D721Med (cell line): ENCODE results near the gene RNF167.
A peak's percentile ranks its signal among the peaks of the same experiment; 100 is the strongest.

Source experiments
- DNase-seq: peaks from one replicate; pipeline ENCODE4 v3.0.0; 2011; ENCODE audit warnings: low spot score; ENCODE audit not compliant: insufficient read length
- FAIRE-seq: peaks from 2 replicates; lab custom pipeline; 2011; peaks lifted over from hg19 to GRCh38; lab: Jason Lieb, UNC
- CTCF ChIP-seq: IDR thresholded peaks from 2 replicates; pipeline ENCODE4 v1.5.1; 2012; ENCODE audit warnings: mild to moderate bottlenecking, control low read depth; ENCODE audit not compliant: insufficient read depth; ENCODE audit errors: missing control alignments

Gene RNF167

GRCh38 chr17:4959261-4959965 is 19.3 kb downstream of the RNF167 start:
- FAIRE-seq: no peak
- TF ChIP-seq CTCF: no peak
- DNase-seq: no peak

- FAIRE-seq (no peak), DNase-seq (no peak)
- no peak for TF ChIP-seq CTCF
Measured at GRCh38 chr17:4960279-4960922, 20.3 kb downstream of the RNF167 start.

GRCh38 chr17:4965311-4965986 is 25.4 kb downstream of the RNF167 start:
- no peak for TF ChIP-seq CTCF
- no peak for FAIRE-seq
- DNase-seq: no peak

GRCh38 chr17:4966844-4967538 is 26.9 kb downstream of the RNF167 start:
- DNase-seq (peak; percentile 86), FAIRE-seq (peak; percentile 91)
- TF ChIP-seq CTCF: no peak

GRCh38 chr17:4967539-4968485 is 27.7 kb downstream of the RNF167 start, which contains the start of gene SPAG7:
Gene SPAG7, minus strand, starts transcription at chr17:4967817. Its CDS starts 13 bp downstream, at chr17:4967804.
- no peak for FAIRE-seq
- no peak for TF ChIP-seq CTCF
- DNase-seq: peak; percentile 89

- DNase-seq: no peak
- no peak for TF ChIP-seq CTCF
- FAIRE-seq: no peak
Measured at GRCh38 chr17:4968486-4969046, 28.5 kb downstream of the RNF167 start.
